K562 (cell line): ENCODE measurements around the gene SNAI1. TPM values are rescaled to one million over a fixed set of nuclear protein-coding genes. Genes with fewer than 3 reads are reported as not detected.

Source experiments
- CHD2 ChIP-seq: IDR thresholded peaks from 2 replicates; pipeline ENCODE4 v1.6.1; 2011; ENCODE audit warnings: low read depth, low read length
- GATAD2A ChIP-seq: fragments of 450-650 bp; IDR thresholded peaks from 2 replicates; pipeline ENCODE4 v1.6.1; 2017
- GATAD2B ChIP-seq: fragments of 450-650 bp; IDR thresholded peaks from 2 replicates; pipeline ENCODE4 v1.6.1; 2017; ENCODE audit warnings: mild to moderate bottlenecking, borderline replicate concordance
- ILK ChIP-seq: fragments of 450-650 bp; IDR thresholded peaks from 2 replicates; pipeline ENCODE4 v1.6.1; 2016; ENCODE audit warnings: missing genetic modification characterization, low read depth, mild to moderate bottlenecking, missing compliant biosample characterization, moderate library complexity, borderline replicate concordance
- KLF13 ChIP-seq: fragments of 450-650 bp; IDR thresholded peaks from 2 replicates; pipeline ENCODE4 v1.6.1; 2016; ENCODE audit warnings: missing genetic modification characterization, low read depth, mild to moderate bottlenecking, missing compliant biosample characterization, moderate library complexity, borderline replicate concordance
- NFE2L1 ChIP-seq: fragments of 450-650 bp; IDR thresholded peaks from 2 replicates; pipeline ENCODE4 v1.6.1; 2016; ENCODE audit warnings: missing genetic modification characterization, low read depth, mild to moderate bottlenecking, missing compliant biosample characterization, moderate library complexity, borderline replicate concordance
- NFXL1 ChIP-seq: fragments of 450-650 bp; formaldehyde crosslinking; IDR thresholded peaks from 2 replicates; pipeline ENCODE4 v1.4.0; 2021; ENCODE audit warnings: mild to moderate bottlenecking
- NR2C1 ChIP-seq, 2 experiments: fragments of 450-650 bp; IDR thresholded peaks; 2 replicates each; pipeline ENCODE4 v1.6.1; 2017; ENCODE audit warnings: mild to moderate bottlenecking in 2 of 2, antibody characterized with exemption in 1 of 2, inconsistent platforms in 1 of 2, missing compliant biosample characterization in 1 of 2, missing genetic modification characterization in 1 of 2
- SIN3A ChIP-seq, 2 experiments: fragments of 150-350 bp in 1 of 2; IDR thresholded peaks; 2 replicates each; pipeline ENCODE4 v1.6.1; 2011 to 2016; ENCODE audit warnings: borderline replicate concordance in 2 of 2, low read depth in 2 of 2, low read length in 2 of 2, mild to moderate bottlenecking in 2 of 2, moderate library complexity in 2 of 2; ENCODE audit not compliant: control insufficient read depth in 1 of 2
- SMAD1 ChIP-seq: fragments of 150-350 bp; IDR thresholded peaks from 2 replicates; pipeline ENCODE4 v1.6.1; 2014; ENCODE audit warnings: low read length, low read depth; ENCODE audit not compliant: partially characterized antibody
- SOX6 ChIP-seq: fragments of 450-650 bp; IDR thresholded peaks from 2 replicates; pipeline ENCODE4 v1.6.1; 2014; ENCODE audit warnings: mild to moderate bottlenecking
- TEAD4 ChIP-seq, 2 experiments: sonication (generic) in 1 of 2; formaldehyde crosslinking in 1 of 2; IDR thresholded peaks; 2 replicates each; pipeline versions ENCODE4 v1.6.1 to v1.8.0; 2012 to 2022; ENCODE audit warnings: borderline replicate concordance in 1 of 2, inconsistent platforms in 1 of 2, low read length in 1 of 2, mild to moderate bottlenecking in 1 of 2, missing genetic modification reagents in 1 of 2
- TOE1 ChIP-seq, 2 experiments: fragments of 450-650 bp in 1 of 2; sonication (generic) in 1 of 2; formaldehyde crosslinking in 1 of 2; IDR thresholded peaks; 2 replicates each; pipeline versions ENCODE4 v1.7.1 to v1.8.0; 2016 to 2022; ENCODE audit warnings: borderline replicate concordance in 2 of 2, mild to moderate bottlenecking in 2 of 2, antibody characterized with exemption in 1 of 2, inconsistent platforms in 1 of 2, low read depth in 1 of 2, missing genetic modification reagents in 1 of 2, moderate library complexity in 1 of 2
- ZBTB33 ChIP-seq: sonication (generic); formaldehyde crosslinking; IDR thresholded peaks from 2 replicates; pipeline ENCODE4 v1.8.1; 2023; ENCODE audit warnings: mild to moderate bottlenecking, missing genetic modification reagents
- ZNF165 ChIP-seq: fragments of 250-450 bp; sonication (Bioruptor Pico); IDR thresholded peaks from 2 replicates; pipeline ENCODE4 v1.4.0; 2020; ENCODE audit warnings: borderline replicate concordance
- ZNF274 ChIP-seq: IDR thresholded peaks from 2 replicates; pipeline ENCODE4 v1.6.1; 2011; ENCODE audit warnings: low read depth, mild to moderate bottlenecking, low read length, moderate library complexity, borderline replicate concordance
- ZNF41 ChIP-seq: fragments of 250-450 bp; sonication (Bioruptor Pico); conservative IDR thresholded peaks from 2 replicates; pipeline ENCODE4 v1.4.0; 2020; ENCODE audit warnings: mild to moderate bottlenecking
- ZNF644 ChIP-seq: fragments of 200-800 bp; sonication (Bioruptor generic); IDR thresholded peaks from 2 replicates; pipeline ENCODE4 v1.6.1; 2016; ENCODE audit warnings: low read depth, missing genetic modification characterization, missing compliant biosample characterization
- ZNF766 ChIP-seq: fragments of 200-800 bp; sonication (Bioruptor generic); conservative IDR thresholded peaks from 2 replicates; pipeline ENCODE4 v1.6.1; 2016; ENCODE audit warnings: missing genetic modification characterization, missing compliant biosample characterization
- polyA plus RNA-seq, 8 experiments: library from polyadenylated mRNA; depleted of rRNA in 4 of 8; stranded (reverse) in 5 of 8; unstranded in 3 of 8; fragments of >200 nt; fragmentation: Nextera tagmentation in 2 of 8; fragmentation: Illumina TruSeq in 1 of 8; extraction: Ambion mirVana in 2 of 8; extraction: Trizol in 1 of 8; gene quantifications; 2 replicates each; pipeline versions ENCODE4 v1.2.1 to v1.2.3, GENCODE V29; 2011 to 2014; ENCODE audit warnings: inconsistent platforms in 1 of 8, missing spikeins in 1 of 8
- total RNA-seq, 7 experiments: library from RNA; depleted of rRNA in 6 of 7; stranded (reverse); fragments of >200 nt in 6 of 7; fragmentation: Illumina TruSeq in 2 of 7; extraction: Trizol in 2 of 7; gene quantifications; 2 replicates each; pipeline versions ENCODE4 v1.2.1 to v1.2.3, GENCODE V29; 2011 to 2021; ENCODE audit warnings: low replicate concordance in 1 of 7
- TF ChIP-seq, protein P1 (sequence below): fragments of 250-450 bp; sonication (Bioruptor Pico); IDR thresholded peaks from 2 replicates; pipeline ENCODE4 v1.4.0; 2020; ENCODE audit warnings: mild to moderate bottlenecking, moderate library complexity, borderline replicate concordance
- TF ChIP-seq, protein P2 (sequence below), 2 experiments: IDR thresholded peaks; 2 replicates each; pipeline ENCODE4 v1.6.1; 2011; ENCODE audit warnings: borderline replicate concordance in 1 of 2, control low read depth in 1 of 2, low read depth in 1 of 2, low read length in 1 of 2, mild to moderate bottlenecking in 1 of 2, mixed read lengths in 1 of 2, moderate library complexity in 1 of 2; ENCODE audit not compliant: insufficient read depth in 1 of 2, insufficient read length in 1 of 2, poor library complexity in 1 of 2, severe bottlenecking in 1 of 2; ENCODE audit errors: extremely low read depth in 1 of 2

SNAI1 gene
- total and polyA plus RNA-seq, 9 of the 15 experiments (the other 6 are each of a cell fraction or from before 2014, with no cell fraction given), result 0.32 to 11.6 (median 2.0) TPM

DNA sequence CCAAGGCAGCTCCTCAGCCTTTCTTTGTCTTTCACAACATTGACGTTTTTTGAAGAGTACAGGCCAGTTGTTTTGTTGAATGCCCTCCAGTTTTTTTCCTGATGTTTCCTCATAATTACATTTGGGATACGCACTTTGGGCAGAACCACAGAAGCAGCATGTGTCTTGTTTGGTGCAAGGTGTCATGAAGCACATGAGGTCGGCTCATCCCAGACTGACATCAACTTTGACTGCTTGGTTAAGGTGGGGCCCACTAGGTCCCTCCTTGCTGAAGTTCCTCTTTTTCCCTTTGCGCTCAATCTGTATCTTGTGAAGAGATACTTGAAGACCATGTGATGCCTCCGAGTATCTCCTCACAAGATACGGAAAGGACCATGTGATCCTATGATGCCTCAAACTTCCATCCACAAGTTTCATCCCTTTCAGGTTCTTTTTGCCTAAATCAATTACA lies 10.5 kb downstream of the SNAI1 start (continued):
- TF ChIP-seq ZBTB33 (CRISPR knock-in tag) (no peak), ZNF274 (no peak), ZNF41 (no peak), ILK (tag) (no peak), CHD2 (no peak), ZNF644 (tag) (no peak), SMAD1 (no peak), TEAD4 (IDR thresholded peaks at IDR 0.05; ENCODE audit: low read length) (peak; percentile 10; the same call in 1 of the 2 replicates), TEAD4 (CRISPR knock-in tag; IDR thresholded peaks at IDR 0.05; ENCODE audit: borderline replicate concordance) (no peak), SIN3A (IDR thresholded peaks at IDR 0.05; ENCODE audit: borderline replicate concordance in 2 of 2, control insufficient read depth in 1 of 2, low read depth in 2 of 2, low read length in 2 of 2) (no peak), KLF13 (tag) (no peak), SOX6 (peak; percentile 39; the same call in 1 of the 2 replicates), TOE1 (IDR thresholded peaks at IDR 0.05; ENCODE audit: borderline replicate concordance) (peak; percentile 45; the same call in 1 of the 2 replicates), TOE1 (CRISPR knock-in tag; IDR thresholded peaks at IDR 0.05; ENCODE audit: borderline replicate concordance, low read depth) (no peak), ZNF165 (CRISPR knock-in tag) (no peak), NFXL1 (CRISPR knock-in tag) (no peak), NFE2L1 (no peak), GATAD2B (no peak), ZNF766 (CRISPR knock-in tag) (peak; percentile 53; the same call in 1 of the 2 replicates), NR2C1 (IDR thresholded peaks at IDR 0.05) (no peak), NR2C1 (tag; IDR thresholded peaks at IDR 0.05) (0 out of 2 replicates have a peak, but pooled peaks have one; percentile 16), GATAD2A (no peak)
- TF ChIP-seq, protein P1, sequence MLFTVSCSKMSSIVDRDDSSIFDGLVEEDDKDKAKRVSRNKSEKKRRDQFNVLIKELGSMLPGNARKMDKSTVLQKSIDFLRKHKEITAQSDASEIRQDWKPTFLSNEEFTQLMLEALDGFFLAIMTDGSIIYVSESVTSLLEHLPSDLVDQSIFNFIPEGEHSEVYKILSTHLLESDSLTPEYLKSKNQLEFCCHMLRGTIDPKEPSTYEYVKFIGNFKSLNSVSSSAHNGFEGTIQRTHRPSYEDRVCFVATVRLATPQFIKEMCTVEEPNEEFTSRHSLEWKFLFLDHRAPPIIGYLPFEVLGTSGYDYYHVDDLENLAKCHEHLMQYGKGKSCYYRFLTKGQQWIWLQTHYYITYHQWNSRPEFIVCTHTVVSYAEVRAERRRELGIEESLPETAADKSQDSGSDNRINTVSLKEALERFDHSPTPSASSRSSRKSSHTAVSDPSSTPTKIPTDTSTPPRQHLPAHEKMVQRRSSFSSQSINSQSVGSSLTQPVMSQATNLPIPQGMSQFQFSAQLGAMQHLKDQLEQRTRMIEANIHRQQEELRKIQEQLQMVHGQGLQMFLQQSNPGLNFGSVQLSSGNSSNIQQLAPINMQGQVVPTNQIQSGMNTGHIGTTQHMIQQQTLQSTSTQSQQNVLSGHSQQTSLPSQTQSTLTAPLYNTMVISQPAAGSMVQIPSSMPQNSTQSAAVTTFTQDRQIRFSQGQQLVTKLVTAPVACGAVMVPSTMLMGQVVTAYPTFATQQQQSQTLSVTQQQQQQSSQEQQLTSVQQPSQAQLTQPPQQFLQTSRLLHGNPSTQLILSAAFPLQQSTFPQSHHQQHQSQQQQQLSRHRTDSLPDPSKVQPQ, result no peak
- TF ChIP-seq, protein P2, sequence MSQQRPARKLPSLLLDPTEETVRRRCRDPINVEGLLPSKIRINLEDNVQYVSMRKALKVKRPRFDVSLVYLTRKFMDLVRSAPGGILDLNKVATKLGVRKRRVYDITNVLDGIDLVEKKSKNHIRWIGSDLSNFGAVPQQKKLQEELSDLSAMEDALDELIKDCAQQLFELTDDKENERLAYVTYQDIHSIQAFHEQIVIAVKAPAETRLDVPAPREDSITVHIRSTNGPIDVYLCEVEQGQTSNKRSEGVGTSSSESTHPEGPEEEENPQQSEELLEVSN (IDR thresholded peaks at IDR 0.05; ENCODE audit: borderline replicate concordance in 1 of 2, extremely low read depth in 1 of 2, insufficient read depth in 1 of 2, insufficient read length in 1 of 2, low read depth in 1 of 2, low read length in 1 of 2, poor library complexity in 1 of 2, severe bottlenecking in 1 of 2), result peak; percentile 65 to 71
